ENCODE results near the gene POLR1H.
A peak's percentile ranks its signal among the peaks of the same experiment; 100 is the strongest.

POLR1H gene

GRCh38 chr6:30096829-30097228, 35.8 kb downstream of the POLR1H start:
- DNase-seq (ENCODE audit: low read depth): no peak

GRCh38 chr6:30097902-30098768, 37.1 kb downstream of the POLR1H start:
- DNase-seq (ENCODE audit: low read depth): no peak

- DNase-seq (ENCODE audit: low read depth): no peak
Observed at GRCh38 chr6:30100154-30100553, 39.1 kb downstream of the POLR1H start.

GRCh38 chr6:30100585-30101443, 39.7 kb downstream of the POLR1H start:
- DNase-seq (ENCODE audit: low read depth): no peak

- DNase-seq (ENCODE audit: low read depth): peak; percentile 52
Observed at GRCh38 chr6:30101444-30102413, 40.7 kb downstream of the POLR1H start.

- DNase-seq (ENCODE audit: low read depth): no peak
Observed at GRCh38 chr6:30102414-30102969, 41.4 kb downstream of the POLR1H start.

DNA sequence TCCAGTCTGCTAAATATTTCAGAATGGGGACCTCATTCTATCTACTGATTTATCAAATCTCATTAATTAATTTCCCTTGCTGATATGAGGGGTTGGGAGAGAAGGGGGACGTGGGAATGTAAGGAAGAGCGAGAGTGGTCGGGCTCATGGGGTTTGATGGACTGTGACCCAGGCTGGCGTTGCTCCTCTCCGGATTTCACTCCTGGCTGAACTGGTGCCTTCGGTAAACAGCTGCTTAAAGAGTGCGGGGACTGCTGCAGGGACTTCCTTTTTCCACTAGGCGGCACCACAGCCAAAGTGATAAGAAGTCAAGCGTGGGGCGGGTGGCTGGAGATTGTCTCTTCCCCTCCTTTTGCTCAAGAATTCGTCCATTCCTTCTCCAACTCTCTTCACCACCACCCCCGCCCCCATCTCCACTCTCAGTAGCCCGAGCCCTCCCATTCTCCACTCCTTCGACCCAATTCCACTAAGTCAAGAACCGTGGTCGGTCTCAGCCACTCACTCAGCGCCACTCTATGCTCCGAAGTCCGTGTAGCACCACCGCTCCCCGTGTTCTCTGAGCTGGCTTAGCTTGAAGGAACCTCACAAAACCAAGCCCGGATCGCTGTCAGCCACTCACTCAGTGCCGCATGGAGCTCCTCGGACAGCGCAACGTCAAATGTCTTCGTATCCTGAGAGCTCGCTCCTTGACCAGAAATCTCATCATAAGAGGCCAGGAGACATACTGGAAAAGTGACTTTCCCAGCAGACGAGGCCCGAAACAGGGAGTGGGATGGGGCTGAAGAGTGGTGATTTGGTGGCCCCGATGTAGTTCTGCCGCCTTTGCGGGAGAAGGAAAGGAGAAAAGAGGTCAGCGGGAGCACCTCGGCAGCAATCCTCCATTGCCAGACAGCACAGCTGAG, 42.2 kb downstream of the POLR1H start:
- peak; percentile 59 for DNase-seq (ENCODE audit: low read depth)

- no peak for DNase-seq (ENCODE audit: low read depth)
Observed at GRCh38 chr6:30103872-30104179, 42.8 kb downstream of the POLR1H start.

GRCh38 chr6:30104661-30105060, 43.6 kb downstream of the POLR1H start:
- DNase-seq (ENCODE audit: low read depth): no peak

DNA sequence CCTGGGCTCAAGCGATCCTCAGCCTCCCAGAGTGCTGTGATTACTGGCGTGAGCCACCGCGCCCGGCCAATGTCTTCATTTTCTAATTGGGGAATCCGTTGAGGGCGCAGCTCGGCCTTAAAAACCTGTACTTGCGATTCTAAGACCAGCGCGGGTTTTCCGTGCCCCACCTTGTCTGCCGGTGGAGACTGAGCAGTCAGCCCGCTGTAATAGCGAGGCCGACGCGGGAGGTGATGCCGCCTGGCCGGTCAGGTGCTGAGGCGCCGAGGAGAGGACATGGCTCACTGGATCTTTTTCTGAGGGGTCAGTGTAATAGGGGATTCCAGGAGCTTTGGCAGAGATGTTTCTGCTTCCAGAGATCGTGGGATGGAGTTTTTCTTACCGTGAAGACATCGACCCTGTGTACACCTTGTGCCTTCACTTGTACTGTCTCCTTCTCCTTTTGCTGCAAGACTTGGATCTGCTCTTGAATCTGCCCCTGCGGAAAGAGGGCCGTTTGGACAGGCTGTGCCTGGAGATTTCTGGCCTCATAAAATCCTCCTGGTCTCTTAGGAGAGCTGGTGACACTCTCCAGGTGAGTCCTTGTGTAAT, 50.3 kb downstream of the POLR1H start:
- DNase-seq (ENCODE audit: low read depth): no peak

DNA sequence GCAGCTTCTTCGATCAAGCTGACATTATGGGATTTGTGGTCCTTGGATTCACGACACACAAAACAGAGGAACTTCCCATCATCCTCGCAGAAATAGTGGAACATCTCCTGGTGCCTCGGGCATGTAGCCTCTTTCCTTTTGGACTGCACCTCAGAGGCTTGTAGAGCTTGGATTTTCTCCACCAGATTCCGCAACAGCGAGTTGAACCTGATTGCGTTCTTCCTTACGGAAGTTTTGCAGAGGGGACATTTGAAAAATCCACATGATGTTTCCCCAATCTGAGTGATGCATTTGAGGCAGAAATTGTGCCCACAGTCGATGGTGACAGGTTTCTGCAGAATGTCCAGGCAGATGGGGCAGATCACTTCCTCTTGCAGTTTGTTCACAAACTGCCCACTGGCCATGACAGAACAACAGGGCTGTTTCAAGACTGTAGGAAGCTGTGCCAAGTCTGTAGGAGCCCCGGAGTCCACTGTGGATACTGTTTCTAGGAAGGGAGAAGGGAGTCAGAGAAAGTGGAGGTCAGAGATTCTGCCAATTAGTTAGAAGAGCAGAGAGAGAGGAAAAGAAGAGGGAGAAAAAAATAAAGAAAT, 51.4 kb downstream of the POLR1H start:
- no peak for DNase-seq (ENCODE audit: low read depth)

GRCh38 chr6:30113003-30113759, 52.1 kb downstream of the POLR1H start, which contains the start of gene TRIM31:
TSS of gene TRIM31 (minus strand) at chr6:30113090. CDS start at chr6:30112805, 285 bp downstream.
- no peak for DNase-seq (ENCODE audit: low read depth)

GRCh38 chr6:30113841-30114240, 52.8 kb downstream of the POLR1H start:
- no peak for DNase-seq (ENCODE audit: low read depth)

All from T-helper 22 cell (primary cell).